GM12874 (cell line): ENCODE data around the gene NTF4.

Experiments used
- CTCF ChIP-seq: IDR thresholded peaks from 2 replicates; pipeline ENCODE4 v1.5.1; 2011; ENCODE audit warnings: low read depth, mild to moderate bottlenecking, control low read depth, low read length, moderate library complexity; ENCODE audit not compliant: insufficient read depth

Gene NTF4

DNA sequence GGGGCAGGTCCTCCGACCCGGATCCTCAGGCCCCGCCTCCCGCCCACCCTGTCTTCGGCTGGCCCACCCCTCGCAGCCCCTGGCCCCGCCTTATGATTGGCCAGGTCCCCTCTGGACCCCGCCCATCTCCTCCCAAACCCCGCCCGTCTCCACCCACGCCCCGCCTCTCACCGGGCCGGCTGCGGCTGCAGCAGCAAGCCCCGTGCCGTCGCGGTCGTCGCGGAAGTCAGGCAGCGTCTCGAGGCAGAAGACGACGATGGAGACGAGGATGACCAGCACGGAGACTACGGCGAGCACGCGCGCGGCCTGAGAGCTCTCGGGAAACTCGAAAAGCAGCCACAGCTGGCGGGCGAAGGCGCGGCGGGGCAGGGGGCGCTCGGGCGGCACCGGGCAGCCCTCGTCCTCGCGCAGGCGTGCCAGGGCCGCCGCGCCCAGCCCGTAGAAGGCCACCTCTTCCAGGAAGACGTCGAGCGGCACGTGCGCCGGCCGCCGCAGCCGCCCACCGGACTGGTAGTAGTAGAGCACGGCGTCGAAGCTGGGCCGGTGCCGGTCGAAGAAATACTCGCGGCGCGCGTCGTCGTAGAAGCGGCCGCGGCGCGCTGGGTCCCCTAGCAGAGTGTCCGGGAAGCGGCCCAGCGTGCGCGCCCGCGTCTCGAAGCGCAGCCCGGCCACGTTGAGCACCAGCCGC, 7.4 kb upstream of the NTF4 start:
- no peak for TF ChIP-seq CTCF

- no peak for TF ChIP-seq CTCF
Measured at GRCh38 chr19:49070416-49070815, 5.8 kb upstream of the NTF4 start.

DNA sequence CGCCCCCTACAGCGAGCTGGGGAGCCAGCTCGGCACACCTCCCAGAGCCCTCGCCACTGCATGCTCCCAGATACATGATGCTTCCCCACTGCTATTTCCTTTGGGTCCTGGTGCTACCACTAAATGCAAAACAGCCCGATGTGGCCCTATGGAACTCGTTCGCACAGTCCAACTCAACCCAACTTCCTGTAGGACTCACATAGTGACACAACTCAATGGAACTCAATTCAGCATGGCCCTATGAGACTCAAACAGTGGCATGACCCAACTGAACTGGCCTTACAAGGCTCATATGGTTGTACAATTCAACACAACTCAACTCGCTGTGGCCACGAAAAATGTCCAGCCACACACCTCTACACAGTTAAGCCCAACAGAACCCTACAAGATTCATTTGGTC, 4.4 kb upstream of the NTF4 start:
- no peak for TF ChIP-seq CTCF

DNA sequence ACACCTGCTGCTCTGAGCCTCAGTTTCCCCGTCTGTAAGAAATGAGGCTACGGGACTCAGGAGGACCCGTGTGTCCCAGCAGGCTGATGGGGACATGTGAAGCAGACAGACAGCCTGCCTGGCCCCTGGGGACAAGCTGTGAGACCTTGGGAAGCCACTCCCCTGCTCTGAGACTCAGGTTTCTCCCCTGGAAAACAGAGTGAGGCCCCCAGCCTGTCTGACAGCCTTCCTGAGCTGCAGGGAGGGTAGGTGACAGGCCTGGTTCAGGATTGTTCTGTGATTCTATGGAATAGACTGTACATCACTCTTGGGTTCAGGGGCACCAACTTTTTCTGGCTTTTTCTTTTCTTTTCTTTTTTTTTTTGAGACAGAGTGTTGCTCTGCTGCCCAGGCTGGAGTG, 2.9 kb upstream of the NTF4 start:
- TF ChIP-seq CTCF, result no peak

DNA sequence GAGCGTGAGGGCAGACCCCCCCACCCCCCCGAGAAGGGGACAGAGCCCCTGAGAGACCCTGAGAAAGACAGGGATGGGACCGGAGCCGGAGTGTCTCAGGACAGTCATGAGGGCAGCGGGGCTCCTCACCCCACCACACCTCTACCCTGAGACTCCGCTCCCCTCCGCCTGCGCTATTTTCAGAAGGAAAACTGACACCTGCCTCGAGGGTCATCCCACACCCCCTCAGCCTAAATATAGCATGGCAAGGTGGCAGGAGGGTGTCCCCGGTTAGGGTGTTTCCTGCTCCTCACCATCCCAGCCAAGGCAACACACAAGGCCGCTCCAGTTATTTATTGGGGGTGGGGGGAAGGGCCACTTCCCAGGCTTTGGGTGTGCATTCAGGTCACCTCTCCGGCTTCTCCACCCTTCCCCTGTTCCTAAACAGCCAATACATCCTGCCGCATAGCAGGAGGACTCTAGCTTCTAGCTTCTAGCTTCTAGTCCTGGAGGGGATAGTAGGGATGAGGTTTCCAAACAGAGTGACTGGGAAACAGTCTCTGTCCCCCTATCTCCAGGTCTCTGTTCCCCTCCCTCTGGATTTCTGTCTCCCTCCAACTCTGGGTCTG, 1.4 kb upstream of the NTF4 start:
- TF ChIP-seq CTCF, result no peak

DNA sequence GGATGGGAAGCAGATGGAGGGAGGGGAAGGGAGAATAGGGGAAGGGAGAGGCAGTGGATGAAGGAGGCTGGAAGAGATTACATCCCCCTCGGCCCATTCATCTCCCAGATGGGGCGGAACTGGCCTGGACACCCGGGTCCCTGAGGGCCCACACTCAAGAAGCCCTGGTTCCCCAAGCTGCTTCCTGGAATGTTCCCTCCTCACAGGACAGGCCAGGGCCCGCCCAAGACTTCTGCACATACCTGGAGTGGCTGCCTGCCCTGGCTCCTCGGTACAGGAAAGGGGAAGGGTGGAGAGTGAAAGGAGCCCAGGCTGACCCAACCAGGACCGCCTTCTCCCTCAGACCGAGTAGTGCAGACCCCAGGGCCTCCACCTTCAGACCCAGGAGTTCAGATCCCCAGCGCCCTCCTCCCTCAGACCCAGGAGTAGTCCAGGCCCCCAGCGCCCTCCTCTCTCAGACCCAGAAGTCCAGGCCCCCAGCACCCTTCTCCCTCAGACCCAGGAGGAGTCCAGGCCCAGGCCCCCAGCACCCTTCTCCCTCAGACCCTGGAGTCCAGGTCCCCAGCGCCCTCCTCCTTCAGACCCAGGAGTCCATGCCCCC, 489 bp downstream of the NTF4 start:
- no peak for TF ChIP-seq CTCF

- no peak for TF ChIP-seq CTCF
Measured at GRCh38 chr19:49061445-49061844, 3.2 kb downstream of the NTF4 start.
